ENCODE results near the gene KRTAP10-6.

DNA sequence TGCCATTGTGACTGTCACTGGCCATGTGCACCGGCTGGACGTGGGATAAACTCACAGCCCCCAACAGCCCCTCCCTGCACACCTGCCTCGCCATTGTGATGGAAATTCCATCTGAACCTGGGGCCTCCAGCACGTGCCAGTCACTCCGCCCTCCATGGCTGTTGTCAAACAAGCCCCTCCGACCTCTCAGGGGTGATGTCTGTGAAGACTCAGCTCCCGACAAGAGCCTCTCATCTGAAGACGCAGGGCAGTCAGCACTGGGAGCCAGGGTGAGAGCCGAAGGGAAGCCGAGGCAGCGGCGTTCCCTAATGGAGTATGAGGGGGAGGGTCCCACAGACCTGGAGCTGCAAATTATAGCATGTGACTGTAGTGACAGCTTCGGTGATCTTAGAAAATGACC, 39.6 kb downstream of the KRTAP10-6 start:
- TF ChIP-seq, protein P1, sequence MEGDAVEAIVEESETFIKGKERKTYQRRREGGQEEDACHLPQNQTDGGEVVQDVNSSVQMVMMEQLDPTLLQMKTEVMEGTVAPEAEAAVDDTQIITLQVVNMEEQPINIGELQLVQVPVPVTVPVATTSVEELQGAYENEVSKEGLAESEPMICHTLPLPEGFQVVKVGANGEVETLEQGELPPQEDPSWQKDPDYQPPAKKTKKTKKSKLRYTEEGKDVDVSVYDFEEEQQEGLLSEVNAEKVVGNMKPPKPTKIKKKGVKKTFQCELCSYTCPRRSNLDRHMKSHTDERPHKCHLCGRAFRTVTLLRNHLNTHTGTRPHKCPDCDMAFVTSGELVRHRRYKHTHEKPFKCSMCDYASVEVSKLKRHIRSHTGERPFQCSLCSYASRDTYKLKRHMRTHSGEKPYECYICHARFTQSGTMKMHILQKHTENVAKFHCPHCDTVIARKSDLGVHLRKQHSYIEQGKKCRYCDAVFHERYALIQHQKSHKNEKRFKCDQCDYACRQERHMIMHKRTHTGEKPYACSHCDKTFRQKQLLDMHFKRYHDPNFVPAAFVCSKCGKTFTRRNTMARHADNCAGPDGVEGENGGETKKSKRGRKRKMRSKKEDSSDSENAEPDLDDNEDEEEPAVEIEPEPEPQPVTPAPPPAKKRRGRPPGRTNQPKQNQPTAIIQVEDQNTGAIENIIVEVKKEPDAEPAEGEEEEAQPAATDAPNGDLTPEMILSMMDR (IDR thresholded peaks at IDR 0.05; ENCODE audit: insufficient read depth, low read length, poor library complexity, severe bottlenecking), result no peak
- no peak for TF ChIP-seq EZH2phosphoT487 (conservative IDR thresholded peaks at IDR 0.05; ENCODE audit: low read length)
